ENCODE results near the gene TBC1D16. TPM values are rescaled to one million over a fixed set of nuclear protein-coding genes. Genes with fewer than 3 reads are reported as not detected.

TBC1D16 gene
- total and polyA plus RNA-seq, 10 of the 15 experiments (the other 5 are each of a cell fraction or from before 2014, with no cell fraction given), result 0.01 to 0.13 (median 0.06) TPM; not detected in 3

DNA sequence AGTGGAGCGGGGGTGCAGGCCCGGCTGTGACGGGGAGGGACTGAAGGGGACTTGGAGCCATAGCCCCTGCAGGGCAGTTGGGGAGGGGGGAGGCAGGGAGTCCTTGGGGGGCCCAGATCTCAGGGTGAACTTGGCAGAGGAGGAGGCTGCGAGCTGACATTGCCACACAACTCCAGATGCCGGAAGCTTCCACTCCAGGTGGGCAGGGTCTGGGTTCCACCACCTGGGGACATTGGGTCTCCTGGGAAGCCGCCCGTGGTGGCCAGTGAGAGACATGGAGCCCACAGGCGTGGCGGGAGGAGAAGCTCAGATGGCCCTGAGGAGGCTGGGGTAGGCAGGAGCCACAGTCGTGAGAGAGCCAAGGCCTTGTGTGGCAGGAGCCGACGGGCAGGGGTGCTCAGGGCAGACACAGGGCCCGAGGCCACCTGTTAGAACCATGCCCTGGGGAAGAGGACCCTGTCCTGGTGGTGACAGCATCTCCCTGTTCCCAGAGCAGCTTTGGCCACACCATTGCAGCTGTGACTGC lies 47.5 kb upstream of the TBC1D16 start (continued):
- TF ChIP-seq GATAD2B (conservative IDR thresholded peaks at IDR 0.05; ENCODE audit: low read depth) (no peak), ETV6 (conservative IDR thresholded peaks at IDR 0.05 in 1 of 2, IDR thresholded peaks at IDR 0.05 in 1 of 2; ENCODE audit: borderline replicate concordance in 1 of 2, low read depth in 1 of 2) (no peak), TCF7 (IDR thresholded peaks at IDR 0.05; ENCODE audit: borderline replicate concordance) (no peak), NFXL1 (IDR thresholded peaks at IDR 0.05; ENCODE audit: borderline replicate concordance) (no peak), TARDBP (IDR thresholded peaks at IDR 0.05; ENCODE audit: borderline replicate concordance) (no peak), BCL11A (IDR thresholded peaks at IDR 0.05; ENCODE audit: low read depth, low read length) (no peak)
- TF ChIP-seq, protein P1, sequence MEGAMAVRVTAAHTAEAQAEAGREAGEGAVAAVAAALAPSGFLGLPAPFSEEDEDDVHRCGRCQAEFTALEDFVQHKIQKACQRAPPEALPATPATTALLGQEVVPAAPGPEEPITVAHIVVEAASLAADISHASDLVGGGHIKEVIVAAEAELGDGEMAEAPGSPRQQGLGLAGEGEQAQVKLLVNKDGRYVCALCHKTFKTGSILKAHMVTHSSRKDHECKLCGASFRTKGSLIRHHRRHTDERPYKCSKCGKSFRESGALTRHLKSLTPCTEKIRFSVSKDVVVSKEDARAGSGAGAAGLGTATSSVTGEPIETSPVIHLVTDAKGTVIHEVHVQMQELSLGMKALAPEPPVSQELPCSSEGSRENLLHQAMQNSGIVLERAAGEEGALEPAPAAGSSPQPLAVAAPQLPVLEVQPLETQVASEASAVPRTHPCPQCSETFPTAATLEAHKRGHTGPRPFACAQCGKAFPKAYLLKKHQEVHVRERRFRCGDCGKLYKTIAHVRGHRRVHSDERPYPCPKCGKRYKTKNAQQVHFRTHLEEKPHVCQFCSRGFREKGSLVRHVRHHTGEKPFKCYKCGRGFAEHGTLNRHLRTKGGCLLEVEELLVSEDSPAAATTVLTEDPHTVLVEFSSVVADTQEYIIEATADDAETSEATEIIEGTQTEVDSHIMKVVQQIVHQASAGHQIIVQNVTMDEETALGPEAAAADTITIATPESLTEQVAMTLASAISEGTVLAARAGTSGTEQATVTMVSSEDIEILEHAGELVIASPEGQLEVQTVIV (IDR thresholded peaks at IDR 0.05; ENCODE audit: borderline replicate concordance, partially characterized antibody), result no peak
- TF ChIP-seq, protein P2, sequence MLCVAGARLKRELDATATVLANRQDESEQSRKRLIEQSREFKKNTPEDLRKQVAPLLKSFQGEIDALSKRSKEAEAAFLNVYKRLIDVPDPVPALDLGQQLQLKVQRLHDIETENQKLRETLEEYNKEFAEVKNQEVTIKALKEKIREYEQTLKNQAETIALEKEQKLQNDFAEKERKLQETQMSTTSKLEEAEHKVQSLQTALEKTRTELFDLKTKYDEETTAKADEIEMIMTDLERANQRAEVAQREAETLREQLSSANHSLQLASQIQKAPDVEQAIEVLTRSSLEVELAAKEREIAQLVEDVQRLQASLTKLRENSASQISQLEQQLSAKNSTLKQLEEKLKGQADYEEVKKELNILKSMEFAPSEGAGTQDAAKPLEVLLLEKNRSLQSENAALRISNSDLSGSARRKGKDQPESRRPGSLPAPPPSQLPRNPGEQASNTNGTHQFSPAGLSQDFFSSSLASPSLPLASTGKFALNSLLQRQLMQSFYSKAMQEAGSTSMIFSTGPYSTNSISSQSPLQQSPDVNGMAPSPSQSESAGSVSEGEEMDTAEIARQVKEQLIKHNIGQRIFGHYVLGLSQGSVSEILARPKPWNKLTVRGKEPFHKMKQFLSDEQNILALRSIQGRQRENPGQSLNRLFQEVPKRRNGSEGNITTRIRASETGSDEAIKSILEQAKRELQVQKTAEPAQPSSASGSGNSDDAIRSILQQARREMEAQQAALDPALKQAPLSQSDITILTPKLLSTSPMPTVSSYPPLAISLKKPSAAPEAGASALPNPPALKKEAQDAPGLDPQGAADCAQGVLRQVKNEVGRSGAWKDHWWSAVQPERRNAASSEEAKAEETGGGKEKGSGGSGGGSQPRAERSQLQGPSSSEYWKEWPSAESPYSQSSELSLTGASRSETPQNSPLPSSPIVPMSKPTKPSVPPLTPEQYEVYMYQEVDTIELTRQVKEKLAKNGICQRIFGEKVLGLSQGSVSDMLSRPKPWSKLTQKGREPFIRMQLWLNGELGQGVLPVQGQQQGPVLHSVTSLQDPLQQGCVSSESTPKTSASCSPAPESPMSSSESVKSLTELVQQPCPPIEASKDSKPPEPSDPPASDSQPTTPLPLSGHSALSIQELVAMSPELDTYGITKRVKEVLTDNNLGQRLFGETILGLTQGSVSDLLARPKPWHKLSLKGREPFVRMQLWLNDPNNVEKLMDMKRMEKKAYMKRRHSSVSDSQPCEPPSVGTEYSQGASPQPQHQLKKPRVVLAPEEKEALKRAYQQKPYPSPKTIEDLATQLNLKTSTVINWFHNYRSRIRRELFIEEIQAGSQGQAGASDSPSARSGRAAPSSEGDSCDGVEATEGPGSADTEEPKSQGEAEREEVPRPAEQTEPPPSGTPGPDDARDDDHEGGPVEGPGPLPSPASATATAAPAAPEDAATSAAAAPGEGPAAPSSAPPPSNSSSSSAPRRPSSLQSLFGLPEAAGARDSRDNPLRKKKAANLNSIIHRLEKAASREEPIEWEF (IDR thresholded peaks at IDR 0.05; ENCODE audit: insufficient replicate concordance, low read depth, low read length), result no peak

All from GM12878 (cell line).